ENCODE results near the gene IL23R.

- TF ChIP-seq USF2 (IDR thresholded peaks at IDR 0.05; ENCODE audit: borderline replicate concordance, low read depth, low read length) (no peak), CTCF (IDR thresholded peaks at IDR 0.05) (no peak)
Observed at GRCh38 chr1:67118646-67119045, 47.6 kb upstream of the IL23R start.

Data from SK-N-SH (cell line).